ENCODE results near the gene APP. TPM values are rescaled to one million over a fixed set of nuclear protein-coding genes. Genes with fewer than 3 reads are reported as not detected.

The APP gene
- total RNA-seq, 2 donors from 2014 or later: 460 to 557 TPM

GRCh38 chr21:25970254-25970930 lies 200.2 kb downstream of the APP start:
- WGBS, 2 experiments (ENCODE audit: insufficient coverage in 1 of 2, insufficient read length in 1 of 2): 94 to 97% methylated on average over 14 to 15 of the region's 15 CpGs
- no peaks in the 10 kb centered on the region for H3K27me3 ChIP-seq (ENCODE audit: control insufficient read depth, insufficient read depth, low read length, poor library complexity, severe bottlenecking)
- Mint-ChIP-seq H3K27me3 (ENCODE audit: insufficient read depth) (no peaks in the 10 kb centered on the region), H3K27ac (peak overlapping the region; percentile 8), H3K9me3 (peaks cover 1% of the 10 kb centered on the region), H3K36me3 (ENCODE audit: low read depth) (peaks cover 78% of the 10 kb centered on the region), H3K4me3 (no peak overlapping the region), H3K4me1 (peaks cover 5% of the 10 kb centered on the region)
- no peak overlapping the region for H3K4me3 ChIP-seq (ENCODE audit: low read length)
- peaks cover 92% of the 10 kb centered on the region for H3K36me3 ChIP-seq (ENCODE audit: control insufficient read depth, insufficient read depth, low read length)
- no peaks in the 10 kb centered on the region for H3K9me3 ChIP-seq (ENCODE audit: control insufficient read depth, low read length)
- H3K9ac ChIP-seq (ENCODE audit: extremely low read depth, low read length, poor library complexity, severe bottlenecking): no peak overlapping the region
- DNase-seq: no peak
- H3K4me1 ChIP-seq (ENCODE audit: control insufficient read depth, insufficient read depth, low read length): no peaks in the 10 kb centered on the region
- TF ChIP-seq, protein P1, sequence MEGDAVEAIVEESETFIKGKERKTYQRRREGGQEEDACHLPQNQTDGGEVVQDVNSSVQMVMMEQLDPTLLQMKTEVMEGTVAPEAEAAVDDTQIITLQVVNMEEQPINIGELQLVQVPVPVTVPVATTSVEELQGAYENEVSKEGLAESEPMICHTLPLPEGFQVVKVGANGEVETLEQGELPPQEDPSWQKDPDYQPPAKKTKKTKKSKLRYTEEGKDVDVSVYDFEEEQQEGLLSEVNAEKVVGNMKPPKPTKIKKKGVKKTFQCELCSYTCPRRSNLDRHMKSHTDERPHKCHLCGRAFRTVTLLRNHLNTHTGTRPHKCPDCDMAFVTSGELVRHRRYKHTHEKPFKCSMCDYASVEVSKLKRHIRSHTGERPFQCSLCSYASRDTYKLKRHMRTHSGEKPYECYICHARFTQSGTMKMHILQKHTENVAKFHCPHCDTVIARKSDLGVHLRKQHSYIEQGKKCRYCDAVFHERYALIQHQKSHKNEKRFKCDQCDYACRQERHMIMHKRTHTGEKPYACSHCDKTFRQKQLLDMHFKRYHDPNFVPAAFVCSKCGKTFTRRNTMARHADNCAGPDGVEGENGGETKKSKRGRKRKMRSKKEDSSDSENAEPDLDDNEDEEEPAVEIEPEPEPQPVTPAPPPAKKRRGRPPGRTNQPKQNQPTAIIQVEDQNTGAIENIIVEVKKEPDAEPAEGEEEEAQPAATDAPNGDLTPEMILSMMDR (conservative IDR thresholded peaks at IDR 0.05): no peak
- H3K27ac ChIP-seq (ENCODE audit: low read depth, low read length): no peak overlapping the region

DNA sequence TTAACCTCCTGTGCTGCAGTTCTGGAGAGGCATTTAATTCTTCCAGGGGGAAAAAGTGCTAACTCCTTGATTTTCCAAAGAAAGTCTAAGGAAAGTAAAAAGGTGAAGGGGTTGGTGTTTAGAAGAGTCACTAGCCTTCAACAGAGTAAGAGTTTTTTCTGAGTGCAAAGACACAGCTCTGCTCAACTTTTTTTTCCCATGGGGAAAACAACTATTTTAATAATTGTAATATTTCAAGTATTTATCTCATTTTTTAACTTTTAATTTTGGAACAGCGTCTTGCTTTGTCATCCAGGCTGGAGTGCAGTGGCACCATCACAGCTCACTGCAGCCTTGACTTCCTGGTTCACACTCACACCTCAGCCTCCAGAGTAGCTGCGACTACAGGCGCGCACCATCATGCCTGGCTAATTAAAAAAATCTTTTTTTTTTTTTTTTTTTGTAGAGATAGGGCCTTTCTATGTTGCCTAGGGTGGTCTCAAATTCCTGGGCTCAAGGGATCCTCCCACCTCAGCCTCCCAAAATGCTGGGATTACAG lies 202.6 kb downstream of the APP start:
- H3K9me3 ChIP-seq (ENCODE audit: control insufficient read depth, low read length): no peaks in the 10 kb centered on the region
- DNase-seq: no peak
- H3K4me1 Mint-ChIP-seq: peaks cover 5% of the 10 kb centered on the region
- H3K9ac ChIP-seq (ENCODE audit: extremely low read depth, low read length, poor library complexity, severe bottlenecking): no peak overlapping the region
- H3K4me1 ChIP-seq (ENCODE audit: control insufficient read depth, insufficient read depth, low read length): no peaks in the 10 kb centered on the region
- 71 to 96% methylated on average over 1 to 3 of the region's 4 CpGs for WGBS, 2 experiments (ENCODE audit: insufficient coverage in 1 of 2, insufficient read length in 1 of 2)
- H3K4me3 ChIP-seq (ENCODE audit: low read length): no peak overlapping the region
- no peaks in the 10 kb centered on the region for H3K27me3 ChIP-seq (ENCODE audit: control insufficient read depth, insufficient read depth, low read length, poor library complexity, severe bottlenecking)
- H3K27me3 Mint-ChIP-seq (ENCODE audit: insufficient read depth): no peaks in the 10 kb centered on the region
- no peak overlapping the region for H3K4me3 Mint-ChIP-seq
- peaks cover 75% of the 10 kb centered on the region for H3K36me3 Mint-ChIP-seq (ENCODE audit: low read depth)
- TF ChIP-seq, protein P1 (conservative IDR thresholded peaks at IDR 0.05): no peak
- peak overlapping the region; percentile 74 for H3K27ac Mint-ChIP-seq
- peaks cover 1% of the 10 kb centered on the region for H3K9me3 Mint-ChIP-seq
- H3K27ac ChIP-seq (ENCODE audit: low read depth, low read length): no peak overlapping the region
- H3K36me3 ChIP-seq (ENCODE audit: control insufficient read depth, insufficient read depth, low read length): peaks cover 91% of the 10 kb centered on the region

DNA sequence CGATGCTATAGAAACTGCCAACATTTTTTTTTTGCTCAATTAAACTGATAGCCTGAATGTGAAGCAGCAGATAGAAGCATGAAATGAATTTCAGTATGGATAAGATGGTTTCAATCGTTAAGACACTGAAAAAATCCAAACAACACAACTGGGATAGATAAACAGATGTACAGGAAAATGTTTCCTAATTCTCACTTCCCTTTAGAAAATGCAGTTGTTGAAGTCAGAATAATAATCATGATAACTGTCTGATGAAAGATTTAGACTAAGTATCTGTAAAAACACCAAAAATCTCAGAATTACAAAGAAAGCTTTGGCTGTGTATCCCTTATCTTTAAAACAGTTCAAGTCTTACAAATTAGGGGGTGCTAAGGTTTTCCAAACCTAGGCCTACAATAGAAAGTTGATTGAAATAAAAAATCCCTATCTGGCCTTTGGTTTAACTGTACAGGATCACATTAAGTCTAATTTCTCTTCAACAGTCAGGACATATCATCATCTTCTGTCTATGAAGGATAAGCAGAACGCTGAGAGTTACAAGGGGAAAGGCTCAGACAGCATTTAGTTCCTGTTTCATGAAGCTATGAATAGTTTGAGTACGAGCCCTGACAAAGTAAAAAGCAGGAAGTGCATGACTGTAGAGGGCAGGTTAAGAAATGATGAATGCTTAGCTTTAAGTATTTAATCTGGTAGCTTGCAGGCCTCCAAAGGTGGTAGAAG lies 203.2 kb downstream of the APP start:
- Histone ChIP-seq H3K36me3 (ENCODE audit: control insufficient read depth, insufficient read depth, low read length) (peaks cover 85% of the 10 kb centered on the region), H3K27me3 (ENCODE audit: control insufficient read depth, insufficient read depth, low read length, poor library complexity, severe bottlenecking) (no peaks in the 10 kb centered on the region), H3K4me3 (ENCODE audit: low read length) (no peak overlapping the region), H3K9ac (ENCODE audit: extremely low read depth, low read length, poor library complexity, severe bottlenecking) (no peak overlapping the region), H3K27ac (ENCODE audit: low read depth, low read length) (peak overlapping the region; percentile 10), H3K4me1 (ENCODE audit: control insufficient read depth, insufficient read depth, low read length) (peaks cover 3% of the 10 kb centered on the region), H3K9me3 (ENCODE audit: control insufficient read depth, low read length) (no peaks in the 10 kb centered on the region)
- no peak for DNase-seq
- Mint-ChIP-seq H3K4me1 (peaks cover 9% of the 10 kb centered on the region), H3K4me3 (no peak overlapping the region), H3K27me3 (ENCODE audit: insufficient read depth) (no peaks in the 10 kb centered on the region), H3K9me3 (peaks cover 1% of the 10 kb centered on the region), H3K27ac (peak overlapping the region; percentile 74), H3K36me3 (ENCODE audit: low read depth) (peaks cover 71% of the 10 kb centered on the region)
- TF ChIP-seq, protein P1 (conservative IDR thresholded peaks at IDR 0.05): no peak
- WGBS, 2 experiments (ENCODE audit: insufficient coverage in 1 of 2, insufficient read length in 1 of 2): 91 to 95% methylated on average over 3 to 4 of the region's 4 CpGs

All from endodermal cell (in vitro differentiated cells).